HG03558 (cell line): Measurements from ENCODE around the gene RERE.

Experiments used
- ATAC-seq: cut with Tn5 transposase; IDR thresholded peaks from one replicate; pipeline ENCODE4 v1.9.1; 2021; ENCODE audit warnings: moderate number of reproducible peaks; ENCODE audit not compliant: unreplicated experiment; ENCODE audit errors: extremely low read depth

The RERE gene

GRCh38 chr1:8408151-8408839 is 409.1 kb downstream of the RERE start:
- no peak for ATAC-seq

GRCh38 chr1:8407652-8408051 is 409.8 kb downstream of the RERE start:
- no peak for ATAC-seq

- no peak for ATAC-seq
Observed at GRCh38 chr1:8406960-8407359, 410.5 kb downstream of the RERE start.

- ATAC-seq = no peak
Observed at GRCh38 chr1:8406011-8406410, 411.4 kb downstream of the RERE start.

- ATAC-seq = no peak
Observed at GRCh38 chr1:8404460-8405370, 412.7 kb downstream of the RERE start.

GRCh38 chr1:8402109-8402710 is 415.2 kb downstream of the RERE start:
- no peak for ATAC-seq

GRCh38 chr1:8398677-8399076 is 418.8 kb downstream of the RERE start:
- ATAC-seq = no peak

- ATAC-seq = no peak
Observed at GRCh38 chr1:8398086-8398485, 419.4 kb downstream of the RERE start.

GRCh38 chr1:8397511-8397910 is 419.9 kb downstream of the RERE start:
- no peak for ATAC-seq

- no peak for ATAC-seq
Observed at GRCh38 chr1:8396786-8397406, 420.5 kb downstream of the RERE start.

GRCh38 chr1:8396083-8396785 is 421.2 kb downstream of the RERE start:
- no peak for ATAC-seq

GRCh38 chr1:8395433-8395866 is 422.0 kb downstream of the RERE start:
- no peak for ATAC-seq

GRCh38 chr1:8394456-8395321 is 422.8 kb downstream of the RERE start:
- ATAC-seq = no peak

- no peak for ATAC-seq
Observed at GRCh38 chr1:8392522-8392921, 424.9 kb downstream of the RERE start.

GRCh38 chr1:8390707-8391106 is 426.7 kb downstream of the RERE start:
- no peak for ATAC-seq

- ATAC-seq = no peak
Observed at GRCh38 chr1:8389958-8390535, 427.4 kb downstream of the RERE start.

GRCh38 chr1:8388732-8389562 is 428.5 kb downstream of the RERE start:
- ATAC-seq = no peak

GRCh38 chr1:8386247-8386646 is 431.2 kb downstream of the RERE start:
- no peak for ATAC-seq
